Mononuclear cell (primary cell): Measurements from ENCODE around the gene BORCS8. TPM values are rescaled to one million over a fixed set of nuclear protein-coding genes. Genes with fewer than 3 reads are reported as not detected.

ENCODE experiments used
- H3K27me3 ChIP-seq: 2 replicates; pipeline ENCODE4 v1.6.0; 2011; ENCODE audit warnings: low read length, control low read depth; ENCODE audit not compliant: insufficient read depth
- H3K4me1 ChIP-seq: 2 replicates; pipeline ENCODE4 v1.5.1; 2011; ENCODE audit warnings: mild to moderate bottlenecking, low read length, control low read depth; ENCODE audit not compliant: insufficient read depth
- H3K4me3 ChIP-seq: 2 replicates; pipeline ENCODE4 v1.5.1; 2011; ENCODE audit warnings: mild to moderate bottlenecking, low read length, moderate library complexity
- H3K9me3 ChIP-seq: 2 replicates; pipeline ENCODE4 v1.5.1; 2011; ENCODE audit warnings: low read depth, mild to moderate bottlenecking, control low read depth, low read length
- total RNA-seq: library from RNA; depleted of rRNA; stranded (reverse); fragments of >200 nt; gene quantifications from one replicate; pipeline ENCODE4 v1.2.3, GENCODE V29; 2012

Gene BORCS8
- total RNA-seq, result 4.6 TPM

GRCh38 chr19:19192078-19192882 is at the start of gene BORCS8, which contains the start of gene RFXANK:
Gene BORCS8 (minus strand): TSS chr19:19192152. CDS start chr19:19192117, 35 bp downstream.
Gene RFXANK (plus strand): TSS chr19:19192258. CDS start chr19:19193947, 1,689 bp downstream.
- peak within 1 kb of the TSS; percentile 82 for H3K4me3 ChIP-seq
- H3K9me3 ChIP-seq, result no peaks in the 10 kb centered on the region
- H3K4me1 ChIP-seq, result peaks cover 49% of the 10 kb centered on the region
- H3K27me3 ChIP-seq, result no peaks in the 10 kb centered on the region

DNA sequence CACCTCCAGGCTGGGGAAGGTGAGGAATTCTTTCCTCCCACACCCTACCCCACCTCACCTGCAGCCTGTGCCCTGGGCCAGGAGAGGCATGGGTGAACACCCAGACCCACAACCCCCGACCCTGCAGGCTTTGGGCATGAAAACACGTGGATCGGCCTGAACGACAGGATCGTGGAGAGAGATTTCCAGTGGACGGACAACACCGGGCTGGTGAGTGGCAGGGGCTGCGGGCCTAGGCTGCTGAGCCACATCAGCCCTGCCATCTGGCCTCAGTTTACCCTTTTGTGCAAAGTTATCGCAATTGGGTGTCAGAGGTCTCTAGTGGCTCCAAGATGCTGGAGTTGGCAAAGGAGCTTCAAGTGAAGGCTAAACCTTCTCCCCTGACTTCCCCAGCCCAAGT is 48.5 kb upstream of the BORCS8 start:
- Histone ChIP-seq H3K9me3 (no peaks in the 10 kb centered on the region), H3K4me1 (no peaks in the 10 kb centered on the region), H3K27me3 (no peaks in the 10 kb centered on the region), H3K4me3 (no peak overlapping the region)

DNA sequence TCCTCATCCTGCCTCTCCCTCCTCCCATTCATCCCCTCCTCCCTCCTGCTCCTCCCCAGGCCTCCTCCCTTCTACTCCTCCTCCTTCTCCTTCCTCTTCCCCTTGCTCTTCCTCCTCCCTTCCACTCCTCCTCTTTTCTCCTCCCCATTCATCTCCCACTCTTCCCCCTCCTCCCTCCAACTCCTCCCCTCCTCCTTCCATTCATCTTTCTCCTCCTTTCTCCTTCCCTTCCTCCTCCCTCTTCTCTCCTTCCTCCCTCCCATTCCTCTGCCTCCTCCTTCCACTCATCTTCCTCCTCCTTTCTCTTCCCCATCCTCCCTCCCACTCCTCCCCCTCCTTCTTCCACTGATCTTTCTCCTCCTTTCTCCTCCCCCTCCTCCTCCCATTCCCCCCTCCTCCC is 47.7 kb upstream of the BORCS8 start:
- Histone ChIP-seq H3K9me3 (peaks cover 1% of the 10 kb centered on the region), H3K27me3 (no peaks in the 10 kb centered on the region)

DNA sequence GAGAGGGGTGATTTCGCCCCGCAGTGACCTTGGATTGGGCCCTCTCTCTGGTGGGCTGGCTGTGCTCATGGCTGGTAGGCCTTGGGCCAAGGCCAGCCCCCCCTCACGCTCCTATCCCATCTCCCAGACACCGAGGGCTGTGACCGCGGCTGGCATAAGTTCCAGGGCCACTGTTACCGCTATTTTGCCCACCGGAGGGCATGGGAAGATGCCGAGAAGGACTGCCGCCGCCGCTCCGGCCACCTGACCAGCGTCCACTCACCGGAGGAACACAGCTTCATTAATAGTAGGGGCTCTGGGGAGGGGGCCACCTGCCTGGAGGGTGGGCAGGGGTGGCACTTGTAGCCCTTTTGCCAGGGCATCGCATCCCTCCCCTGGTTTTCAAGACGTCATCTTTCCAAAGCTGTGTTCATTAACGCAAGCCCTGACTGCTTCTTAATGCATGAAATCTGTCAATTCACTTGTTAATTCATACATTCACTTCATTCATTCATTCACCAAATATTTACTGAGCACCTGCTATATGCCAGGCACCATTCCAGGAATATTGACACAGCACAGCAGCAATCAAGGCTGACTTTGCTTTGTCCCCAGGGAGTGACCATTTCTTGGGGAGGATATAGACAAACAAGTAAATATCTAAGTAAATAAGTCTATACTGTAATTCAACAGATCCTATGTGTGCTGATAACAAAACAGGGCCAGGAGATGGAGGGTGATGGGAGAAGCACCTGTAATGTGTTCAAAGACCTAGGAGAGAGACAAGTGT is 46.4 kb upstream of the BORCS8 start:
- H3K4me1 ChIP-seq, result no peaks in the 10 kb centered on the region
- H3K9me3 ChIP-seq, result peaks cover 11% of the 10 kb centered on the region
- no peak overlapping the region for H3K4me3 ChIP-seq
- H3K27me3 ChIP-seq, result no peaks in the 10 kb centered on the region

More for the DNA sequence above, 47.7 kb upstream of the BORCS8 start:
- H3K4me1 ChIP-seq, result no peaks in the 10 kb centered on the region
- H3K4me3 ChIP-seq, result no peak overlapping the region

GRCh38 chr19:19236173-19236572 is 44.2 kb upstream of the BORCS8 start:
- Histone ChIP-seq H3K4me1 (no peaks in the 10 kb centered on the region), H3K9me3 (peaks cover 11% of the 10 kb centered on the region), H3K4me3 (no peak overlapping the region), H3K27me3 (no peaks in the 10 kb centered on the region)

- H3K27me3 ChIP-seq, result no peaks in the 10 kb centered on the region
- H3K9me3 ChIP-seq, result peaks cover 11% of the 10 kb centered on the region
- no peaks in the 10 kb centered on the region for H3K4me1 ChIP-seq
- no peak overlapping the region for H3K4me3 ChIP-seq
Observed at GRCh38 chr19:19234220-19234816, 42.4 kb upstream of the BORCS8 start.

DNA sequence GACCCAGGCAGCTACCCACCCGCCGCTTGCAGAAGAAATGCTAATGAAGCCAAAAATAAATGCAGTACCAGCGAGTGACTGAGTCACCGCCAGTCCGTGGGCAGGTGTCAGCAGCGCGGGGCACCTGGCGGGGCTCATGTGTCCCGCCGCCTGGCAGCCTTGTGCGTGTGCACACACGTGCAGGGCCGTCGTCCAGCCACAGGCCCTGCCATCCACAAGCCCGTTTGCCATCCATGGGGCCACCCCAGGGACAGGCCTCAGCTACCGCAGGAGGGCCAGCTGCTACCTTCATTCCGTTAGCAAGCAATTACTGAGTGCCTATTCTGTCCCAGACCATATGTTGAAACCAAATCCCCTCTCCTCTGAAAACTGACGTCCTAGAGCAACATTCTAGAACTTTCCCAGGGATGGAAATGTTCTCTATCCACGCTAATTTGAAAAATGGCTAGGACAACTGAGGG is 40.3 kb upstream of the BORCS8 start:
- H3K9me3 ChIP-seq, result peaks cover 11% of the 10 kb centered on the region
- H3K27me3 ChIP-seq, result no peaks in the 10 kb centered on the region
- H3K4me3 ChIP-seq, result no peak overlapping the region
- H3K4me1 ChIP-seq, result no peaks in the 10 kb centered on the region

GRCh38 chr19:19230999-19231398 is 39.0 kb upstream of the BORCS8 start:
- no peaks in the 10 kb centered on the region for H3K27me3 ChIP-seq
- peaks cover 11% of the 10 kb centered on the region for H3K9me3 ChIP-seq
- no peaks in the 10 kb centered on the region for H3K4me1 ChIP-seq
- H3K4me3 ChIP-seq, result no peak overlapping the region

- Histone ChIP-seq H3K9me3 (peaks cover 10% of the 10 kb centered on the region), H3K4me1 (peaks cover 9% of the 10 kb centered on the region), H3K4me3 (no peak overlapping the region), H3K27me3 (no peaks in the 10 kb centered on the region)
Observed at GRCh38 chr19:19229701-19230100, 37.7 kb upstream of the BORCS8 start.

GRCh38 chr19:19227217-19227616 is 35.3 kb upstream of the BORCS8 start:
- Histone ChIP-seq H3K9me3 (no peaks in the 10 kb centered on the region), H3K4me3 (no peak overlapping the region), H3K27me3 (peaks cover 8% of the 10 kb centered on the region), H3K4me1 (peaks cover 11% of the 10 kb centered on the region)

GRCh38 chr19:19226663-19227062 is 34.7 kb upstream of the BORCS8 start:
- H3K9me3 ChIP-seq, result no peaks in the 10 kb centered on the region
- peaks cover 11% of the 10 kb centered on the region for H3K4me1 ChIP-seq
- peaks cover 8% of the 10 kb centered on the region for H3K27me3 ChIP-seq
- no peak overlapping the region for H3K4me3 ChIP-seq

DNA sequence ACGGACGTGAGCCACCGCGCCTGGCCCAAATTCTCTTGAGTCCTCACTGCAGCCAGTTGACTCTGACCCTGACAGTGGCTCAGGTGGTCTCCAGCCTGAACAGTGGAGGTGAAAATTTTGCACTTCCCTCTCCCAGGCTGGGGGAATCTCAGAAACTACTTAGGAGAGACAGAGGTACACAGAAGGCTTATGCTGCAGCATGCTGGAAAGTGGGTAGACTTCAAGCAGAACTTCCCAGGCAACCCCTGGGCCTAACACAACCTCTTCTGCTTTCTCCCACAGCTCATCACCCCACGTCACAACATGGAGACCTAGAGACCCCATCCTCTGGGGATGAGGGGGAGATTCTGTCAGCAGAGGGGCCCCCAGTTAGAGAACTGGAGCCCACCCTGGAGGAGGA is 34.3 kb upstream of the BORCS8 start:
- H3K4me1 ChIP-seq, result peaks cover 11% of the 10 kb centered on the region
- no peak overlapping the region for H3K4me3 ChIP-seq
- peaks cover 8% of the 10 kb centered on the region for H3K27me3 ChIP-seq
- no peaks in the 10 kb centered on the region for H3K9me3 ChIP-seq

GRCh38 chr19:19224852-19225494 is 33.0 kb upstream of the BORCS8 start:
- H3K9me3 ChIP-seq, result no peaks in the 10 kb centered on the region
- H3K4me3 ChIP-seq, result peak overlapping the region; percentile 12
- peaks cover 8% of the 10 kb centered on the region for H3K27me3 ChIP-seq
- H3K4me1 ChIP-seq, result peaks cover 11% of the 10 kb centered on the region

- H3K9me3 ChIP-seq, result no peaks in the 10 kb centered on the region
- no peak overlapping the region for H3K4me3 ChIP-seq
- peaks cover 11% of the 10 kb centered on the region for H3K4me1 ChIP-seq
- peaks cover 8% of the 10 kb centered on the region for H3K27me3 ChIP-seq
Observed at GRCh38 chr19:19224150-19224851, 32.3 kb upstream of the BORCS8 start.
